ENCODE data around the gene NLE1. TPM values are rescaled to one million over a fixed set of nuclear protein-coding genes. Genes with fewer than 3 reads are reported as not detected.

NLE1 gene
- polyA plus RNA-seq, 2 of the 4 experiments (the other 2 are of a cell fraction), result 19.3 to 29.7 TPM

DNA sequence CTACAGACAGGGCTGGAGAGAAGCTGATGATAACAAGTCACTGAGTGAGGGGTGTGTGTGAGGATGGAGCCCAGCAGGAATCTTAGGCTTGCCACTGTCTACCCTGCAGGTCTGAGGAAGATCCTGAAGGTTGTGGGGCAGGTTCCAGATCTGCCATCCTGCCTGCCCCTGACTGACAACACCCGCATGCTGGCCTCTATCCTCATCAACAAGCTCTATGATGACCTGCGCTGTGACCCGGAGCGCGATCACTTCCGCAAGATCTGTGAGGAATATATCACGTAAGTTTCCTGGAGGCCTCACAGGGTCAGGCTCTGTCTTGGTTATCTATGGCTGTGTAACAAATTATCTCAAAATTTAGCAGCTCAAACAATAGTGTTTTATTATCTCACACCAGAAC, 21.8 kb upstream of the NLE1 start:
- TF ChIP-seq, protein P1, sequence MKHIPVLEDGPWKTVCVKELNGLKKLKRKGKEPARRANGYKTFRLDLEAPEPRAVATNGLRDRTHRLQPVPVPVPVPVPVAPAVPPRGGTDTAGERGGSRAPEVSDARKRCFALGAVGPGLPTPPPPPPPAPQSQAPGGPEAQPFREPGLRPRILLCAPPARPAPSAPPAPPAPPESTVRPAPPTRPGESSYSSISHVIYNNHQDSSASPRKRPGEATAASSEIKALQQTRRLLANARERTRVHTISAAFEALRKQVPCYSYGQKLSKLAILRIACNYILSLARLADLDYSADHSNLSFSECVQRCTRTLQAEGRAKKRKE (CRISPR knock-in tag; IDR thresholded peaks at IDR 0.05; ENCODE audit: low read depth), result no peak
- no peak for TF ChIP-seq ESRRA (IDR thresholded peaks at IDR 0.05; ENCODE audit: borderline replicate concordance, low read length)
- TF ChIP-seq POLR2A (IDR thresholded peaks at IDR 0.05; ENCODE audit: low read length), result no peak
- no peak for TF ChIP-seq KDM1A (IDR thresholded peaks at IDR 0.05; ENCODE audit: low read depth)
- no peak for TF ChIP-seq ZC3H11A (IDR thresholded peaks at IDR 0.05)
- no peak for TF ChIP-seq JUNB (IDR thresholded peaks at IDR 0.05)
- no peak for TF ChIP-seq FOXS1 (CRISPR knock-in tag; IDR thresholded peaks at IDR 0.05)
- no peak for TF ChIP-seq ZSCAN20 (CRISPR knock-in tag; IDR thresholded peaks at IDR 0.05)
- TF ChIP-seq KDM5A (IDR thresholded peaks at IDR 0.05), result no peak
- no peak for TF ChIP-seq NR3C1 (IDR thresholded peaks at IDR 0.05)
- no peak for TF ChIP-seq TFCP2L1 (CRISPR knock-in tag; IDR thresholded peaks at IDR 0.05)
- no peak for TF ChIP-seq RAD21 (conservative IDR thresholded peaks at IDR 0.05 in 1 of 2, IDR thresholded peaks at IDR 0.05 in 1 of 2)
- TF ChIP-seq HMGXB4 (CRISPR knock-in tag; IDR thresholded peaks at IDR 0.05; ENCODE audit: borderline replicate concordance), result no peak
- TF ChIP-seq RARB (CRISPR knock-in tag; IDR thresholded peaks at IDR 0.05), result no peak
- TF ChIP-seq GATA3 (IDR thresholded peaks at IDR 0.05; ENCODE audit: borderline replicate concordance), result no peak
- ChIA-PET CTCF (interaction anchor here (0.7 to 13.9 kb wide), 4 partner anchors 15 to 374 kb away, joined by 3 to 308 read pairs (median 8); partner anchors contain the start of gene SLFN12L), POLR2A (no interaction called here)
- DNase-seq (ENCODE audit: low read depth in 1 of 2, low spot score in 1 of 2) (no peak), ATAC-seq (no peak), FAIRE-seq (no peak)
- H3K4me1 ChIP-seq, result no peaks in the 10 kb centered on the region
- H3K4me2 ChIP-seq, result no peak overlapping the region
- no peak overlapping the region for H3K4me3 ChIP-seq
- H3K27ac ChIP-seq, result no peak overlapping the region
- H3K9me3 ChIP-seq, result no peaks in the 10 kb centered on the region
- 96% methylated on average over 7 of the region's 7 CpGs for WGBS (ENCODE audit: missing lambda C conversion rate)

DNA sequence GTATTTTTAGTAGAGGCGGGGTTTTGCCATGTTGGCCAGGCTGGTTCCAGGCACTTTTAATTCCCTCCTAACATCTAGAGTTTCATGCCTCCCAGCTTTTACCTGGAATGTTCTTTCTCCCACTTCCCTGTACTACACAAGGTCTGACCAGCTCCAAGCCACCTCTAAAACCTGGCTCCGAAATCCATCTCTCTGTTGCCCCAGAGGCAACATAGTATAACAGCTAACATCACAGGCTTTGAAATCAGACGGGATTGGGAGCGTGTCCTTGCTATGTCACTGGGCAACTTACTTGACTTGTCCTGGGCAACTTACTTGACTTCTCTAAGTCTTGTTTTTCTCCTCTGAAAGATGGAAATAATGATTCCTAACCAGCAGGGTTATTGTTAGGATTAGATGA, 20.7 kb upstream of the NLE1 start:
- no peak for FAIRE-seq
- CTCF ChIA-PET, result interaction anchor here (1.0 to 13.9 kb wide), 4 partner anchors 8 to 375 kb away, joined by 4 to 308 read pairs (median 8); partner anchors contain the start of gene SLFN12L
- Histone ChIP-seq H3K4me3 (no peak overlapping the region), H3K27ac (no peak overlapping the region), H3K4me2 (no peak overlapping the region), H3K9me3 (no peaks in the 10 kb centered on the region), H3K4me1 (no peaks in the 10 kb centered on the region)
- no peak for DNase-seq (ENCODE audit: low read depth in 1 of 2, low spot score in 1 of 2)
- no peak for ATAC-seq
- TF ChIP-seq TP53 (CRISPR knock-in tag; IDR thresholded peaks at IDR 0.05) (no peak), KDM5A (IDR thresholded peaks at IDR 0.05) (no peak), RCOR1 (IDR thresholded peaks at IDR 0.05; ENCODE audit: low read depth, low read length) (no peak), NR3C1 (IDR thresholded peaks at IDR 0.05) (no peak), HEYL (CRISPR knock-in tag; IDR thresholded peaks at IDR 0.05) (no peak), ZSCAN20 (CRISPR knock-in tag; IDR thresholded peaks at IDR 0.05) (no peak), MAFK (IDR thresholded peaks at IDR 0.05; ENCODE audit: partially characterized antibody) (no peak), PBX3 (IDR thresholded peaks at IDR 0.05) (no peak), CBX2 (IDR thresholded peaks at IDR 0.05; ENCODE audit: borderline replicate concordance, low read depth) (no peak), HDAC2 (IDR thresholded peaks at IDR 0.05) (no peak), HMGXB4 (CRISPR knock-in tag; IDR thresholded peaks at IDR 0.05; ENCODE audit: borderline replicate concordance) (no peak), EHMT2 (IDR thresholded peaks at IDR 0.05; ENCODE audit: low read depth) (no peak), GATA3 (IDR thresholded peaks at IDR 0.05; ENCODE audit: borderline replicate concordance) (no peak), FOSL2 (IDR thresholded peaks at IDR 0.05) (no peak), FOSL2 (CRISPR knock-in tag; IDR thresholded peaks at IDR 0.05) (no peak), KDM1A (IDR thresholded peaks at IDR 0.05; ENCODE audit: low read depth) (no peak), PHF8 (IDR thresholded peaks at IDR 0.05; ENCODE audit: borderline replicate concordance, low read depth) (no peak), ZNF302 (CRISPR knock-in tag; IDR thresholded peaks at IDR 0.05) (no peak)
- TF ChIP-seq, protein P2, sequence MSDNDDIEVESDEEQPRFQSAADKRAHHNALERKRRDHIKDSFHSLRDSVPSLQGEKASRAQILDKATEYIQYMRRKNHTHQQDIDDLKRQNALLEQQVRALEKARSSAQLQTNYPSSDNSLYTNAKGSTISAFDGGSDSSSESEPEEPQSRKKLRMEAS (IDR thresholded peaks at IDR 0.05), result no peak
- TF ChIP-seq, protein P3, sequence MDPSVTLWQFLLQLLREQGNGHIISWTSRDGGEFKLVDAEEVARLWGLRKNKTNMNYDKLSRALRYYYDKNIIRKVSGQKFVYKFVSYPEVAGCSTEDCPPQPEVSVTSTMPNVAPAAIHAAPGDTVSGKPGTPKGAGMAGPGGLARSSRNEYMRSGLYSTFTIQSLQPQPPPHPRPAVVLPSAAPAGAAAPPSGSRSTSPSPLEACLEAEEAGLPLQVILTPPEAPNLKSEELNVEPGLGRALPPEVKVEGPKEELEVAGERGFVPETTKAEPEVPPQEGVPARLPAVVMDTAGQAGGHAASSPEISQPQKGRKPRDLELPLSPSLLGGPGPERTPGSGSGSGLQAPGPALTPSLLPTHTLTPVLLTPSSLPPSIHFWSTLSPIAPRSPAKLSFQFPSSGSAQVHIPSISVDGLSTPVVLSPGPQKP (IDR thresholded peaks at IDR 0.05; ENCODE audit: low read depth, low read length), result no peak
- TF ChIP-seq, protein P1 (CRISPR knock-in tag; IDR thresholded peaks at IDR 0.05; ENCODE audit: low read depth), result no peak
- WGBS (ENCODE audit: missing lambda C conversion rate), result 70% methylated on average over 4 of the region's 4 CpGs
- POLR2A ChIA-PET, result interaction anchor here (0.6 kb wide), 1 partner anchor 15 kb away, joined by 3 read pairs; the partner anchor contains the start of gene UNC45B
